Stimulated activated CD4-positive, alpha-beta T cell treated with anti-CD3 and anti-CD28 coated beads, Interleukin-1b, Interleukin-23, amount 100 ng/mL, for 48 hours (primary cell): ENCODE measurements around the gene TPSD1.
A peak's percentile ranks its signal among the peaks of the same experiment; 100 is the strongest.
"Not testable (repeated sequence)": the region's sequence is repeated elsewhere in the genome, so short reads cannot be mapped to it uniquely, and the experiment has no call there.

Experiments used
- DNase-seq: peaks from one replicate; pipeline ENCODE4 v3.0.0-alpha.2; 2020

TPSD1 gene

DNA sequence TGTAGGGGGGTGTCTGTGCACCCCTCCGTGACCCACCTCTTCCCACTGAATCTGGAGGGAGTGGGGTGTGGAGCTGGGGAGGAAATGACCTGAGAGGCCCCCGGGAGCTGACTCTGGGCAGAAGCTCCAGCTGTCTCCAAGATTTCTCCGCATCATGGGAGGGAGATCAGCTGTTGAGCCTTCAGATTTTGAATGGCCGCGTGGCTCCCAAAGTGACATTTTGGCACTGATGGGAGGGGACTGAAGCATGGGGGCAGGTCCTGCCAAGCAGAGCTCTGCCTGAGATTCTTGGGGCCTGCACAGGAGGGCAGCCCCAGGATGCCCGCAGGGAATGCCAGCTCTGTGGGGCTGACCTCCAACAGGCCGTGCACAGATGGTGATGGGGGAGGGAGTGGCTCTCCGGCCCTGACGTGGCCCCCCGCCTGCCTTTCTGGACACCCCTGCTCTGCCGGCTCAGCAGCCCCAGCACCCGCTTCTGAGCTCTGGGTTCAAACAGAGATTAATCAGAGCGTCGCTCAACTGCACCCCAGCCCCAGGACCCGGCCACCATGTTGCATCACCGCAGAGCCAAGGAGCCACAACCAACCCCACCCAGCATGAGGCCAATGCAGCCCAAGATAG, 28.2 kb downstream of the TPSD1 start:
- no peak for DNase-seq

DNA sequence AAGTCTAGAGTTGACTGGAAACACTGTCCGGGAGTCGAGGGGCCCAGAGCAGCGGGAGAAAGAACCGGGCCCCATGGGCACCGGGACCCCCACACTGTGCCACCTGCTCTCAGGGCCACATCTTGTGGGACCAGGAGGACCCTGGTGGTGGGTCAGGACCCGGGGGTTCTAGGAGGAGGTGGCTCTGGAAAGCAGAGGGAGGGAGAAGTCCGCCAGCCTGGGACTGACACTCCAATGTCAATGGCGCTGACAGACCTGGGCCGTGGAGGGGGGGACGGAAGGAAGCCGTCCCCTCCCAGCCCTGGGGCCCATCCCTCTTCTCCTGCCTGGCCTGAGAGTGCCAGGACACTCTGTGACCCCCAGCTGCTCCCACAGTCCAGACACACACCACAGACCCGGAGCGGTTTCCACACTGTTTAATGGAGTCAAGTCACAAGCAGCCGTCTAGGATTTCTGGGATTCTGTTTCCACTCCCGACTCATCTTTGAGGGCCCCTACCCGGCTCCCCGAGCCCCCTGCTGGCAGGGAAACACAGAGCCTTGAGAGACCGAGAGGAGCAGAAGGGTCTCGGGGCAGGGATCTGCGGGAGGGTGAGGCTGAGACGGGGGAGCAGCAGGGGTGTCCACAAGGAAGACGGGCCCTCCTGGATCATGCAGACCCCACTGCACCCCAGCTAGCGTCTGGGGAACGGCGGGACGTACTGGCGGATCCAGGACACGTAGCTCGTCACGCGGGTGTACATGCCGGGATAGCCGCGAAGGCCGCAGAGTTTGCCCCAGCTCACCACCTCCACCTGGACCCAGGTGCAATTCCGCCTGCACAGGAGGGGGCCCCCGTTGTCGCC, 30.0 kb downstream of the TPSD1 start:
- DNase-seq, result no peak

DNA sequence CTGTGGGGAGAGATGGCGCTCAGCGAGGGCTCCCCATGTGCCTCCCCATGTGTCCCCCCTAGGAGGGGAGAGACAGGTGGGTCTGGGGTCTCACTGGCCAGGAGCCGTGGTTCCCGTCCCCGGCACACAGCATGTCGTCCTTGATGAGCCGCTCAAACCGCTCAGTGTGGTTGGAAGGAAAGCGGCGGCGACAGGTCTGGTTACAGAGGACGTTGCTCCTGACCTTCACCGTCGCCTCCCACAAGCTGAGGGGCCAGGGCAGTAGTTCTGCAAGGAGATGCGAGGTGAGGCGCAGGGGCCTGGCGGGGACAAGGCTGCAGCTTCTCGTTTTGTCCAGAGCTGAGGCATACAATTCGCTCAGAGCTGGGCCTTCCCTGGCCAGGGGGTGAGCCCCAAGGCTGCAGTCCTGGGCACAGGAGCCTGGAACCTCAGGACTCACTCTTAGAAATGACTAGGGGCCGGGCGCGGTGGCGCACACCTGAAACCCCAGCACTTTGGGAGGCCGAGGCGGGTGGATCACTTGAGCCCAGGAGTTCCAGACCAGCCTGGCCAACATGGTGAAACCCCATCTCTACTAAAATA, 30.7 kb downstream of the TPSD1 start:
- no peak for DNase-seq

DNA sequence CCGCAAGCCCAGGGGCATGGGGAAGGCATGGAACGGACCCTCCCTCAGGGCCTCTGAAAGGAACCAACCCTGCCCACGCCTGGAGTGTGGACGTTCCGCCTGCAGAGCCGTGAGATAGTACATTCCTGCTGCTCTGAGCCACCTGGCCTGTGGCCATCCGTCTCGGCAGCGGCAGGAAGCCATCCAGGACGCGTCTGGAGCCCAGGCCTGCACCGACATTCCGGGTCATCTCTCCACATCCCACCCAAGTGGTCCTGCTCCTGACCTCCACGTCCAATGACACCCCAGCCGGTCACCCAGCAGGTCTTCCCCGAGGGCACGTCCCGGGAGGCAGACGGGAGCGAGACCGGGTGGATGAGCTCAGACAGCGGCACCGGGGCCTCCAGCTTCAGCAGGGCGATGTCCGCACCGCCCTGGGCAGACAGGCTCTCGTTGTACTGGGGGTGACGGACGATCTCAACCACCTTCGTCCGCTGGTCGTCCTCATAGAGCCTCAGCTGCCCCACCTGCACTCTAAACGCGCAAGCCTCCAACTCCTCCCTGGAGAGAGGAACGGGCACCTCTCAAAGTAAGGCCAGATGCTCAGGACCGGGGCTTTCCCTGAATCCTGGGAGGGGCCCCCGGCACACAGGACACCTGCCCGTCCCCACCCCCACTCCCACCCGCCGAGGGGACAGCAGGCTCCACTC, 32.3 kb downstream of the TPSD1 start:
- no peak for DNase-seq

DNA sequence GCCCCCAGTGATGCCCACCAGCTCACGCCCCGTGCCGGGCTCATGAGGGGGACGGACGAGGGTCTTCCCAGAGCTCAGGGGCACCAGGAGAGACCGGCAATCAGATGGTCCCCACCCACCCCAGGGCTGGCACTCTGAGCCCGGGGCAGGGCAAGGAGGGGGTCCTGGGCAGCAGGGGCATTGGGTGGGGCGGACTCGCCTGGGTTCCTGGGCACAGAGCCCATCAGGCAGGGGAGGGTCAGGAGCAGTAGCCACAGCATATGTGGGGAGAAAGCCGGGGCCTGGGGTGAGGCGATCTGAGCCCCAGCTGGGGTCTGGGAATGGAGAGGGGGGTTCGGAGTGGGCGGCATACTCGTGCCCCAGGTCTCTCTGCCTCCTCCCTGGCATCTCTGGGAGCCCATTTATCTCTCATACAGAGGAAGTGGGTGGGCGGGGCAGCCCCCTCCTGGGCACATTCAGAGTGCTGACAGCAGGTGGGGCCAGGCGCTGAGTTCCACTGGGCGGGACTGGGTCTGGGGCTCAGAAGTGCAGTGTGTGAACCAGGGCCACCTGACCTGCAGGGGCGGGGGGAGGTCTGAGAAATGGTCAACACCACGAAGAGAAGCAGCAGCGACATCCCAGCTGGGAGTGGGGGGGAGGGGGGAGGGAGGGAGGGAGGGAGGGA, 33.1 kb downstream of the TPSD1 start:
- no peak for DNase-seq

DNA sequence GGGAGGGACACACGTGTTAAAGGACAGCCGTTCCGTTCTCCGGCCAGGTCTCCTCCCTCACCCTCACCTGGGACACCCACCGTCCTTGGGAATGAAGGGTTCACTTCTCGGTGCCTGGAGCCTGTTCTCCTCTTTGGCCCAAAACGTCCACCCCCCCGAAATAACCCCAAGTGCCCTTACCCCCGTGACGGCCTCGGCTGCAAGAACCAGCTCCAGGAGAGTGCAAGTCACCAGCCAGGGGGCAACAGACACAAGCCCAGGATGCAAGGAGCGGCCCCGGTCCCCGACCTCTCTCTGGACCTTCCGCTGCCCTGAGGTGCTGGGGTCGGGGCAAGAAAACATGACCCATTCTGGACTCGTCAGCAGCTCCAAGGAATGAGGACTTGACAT, 33.6 kb downstream of the TPSD1 start:
- no peak for DNase-seq

DNA sequence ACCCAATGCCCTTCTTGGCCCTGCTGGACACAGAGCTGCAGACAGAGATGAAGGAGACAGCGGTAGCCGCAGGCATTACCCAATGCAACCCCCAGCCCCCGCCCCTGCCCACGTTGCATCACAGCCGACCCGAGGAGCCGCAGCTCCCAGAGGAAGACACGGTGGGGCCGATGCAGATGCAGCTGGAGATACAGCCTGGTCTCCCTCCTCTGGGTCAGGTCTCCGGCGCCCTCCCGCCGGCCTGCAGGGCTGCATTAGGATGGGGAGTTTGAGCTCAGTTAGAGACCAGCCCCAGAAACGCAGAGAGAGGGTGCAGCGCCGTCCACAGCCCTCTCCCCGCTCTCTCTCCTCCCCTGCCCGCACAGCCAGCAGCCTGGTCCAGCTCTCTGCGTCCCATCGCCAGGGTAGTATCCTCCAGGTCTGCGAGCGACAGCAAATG, 34.2 kb downstream of the TPSD1 start:
- no peak for DNase-seq

DNA sequence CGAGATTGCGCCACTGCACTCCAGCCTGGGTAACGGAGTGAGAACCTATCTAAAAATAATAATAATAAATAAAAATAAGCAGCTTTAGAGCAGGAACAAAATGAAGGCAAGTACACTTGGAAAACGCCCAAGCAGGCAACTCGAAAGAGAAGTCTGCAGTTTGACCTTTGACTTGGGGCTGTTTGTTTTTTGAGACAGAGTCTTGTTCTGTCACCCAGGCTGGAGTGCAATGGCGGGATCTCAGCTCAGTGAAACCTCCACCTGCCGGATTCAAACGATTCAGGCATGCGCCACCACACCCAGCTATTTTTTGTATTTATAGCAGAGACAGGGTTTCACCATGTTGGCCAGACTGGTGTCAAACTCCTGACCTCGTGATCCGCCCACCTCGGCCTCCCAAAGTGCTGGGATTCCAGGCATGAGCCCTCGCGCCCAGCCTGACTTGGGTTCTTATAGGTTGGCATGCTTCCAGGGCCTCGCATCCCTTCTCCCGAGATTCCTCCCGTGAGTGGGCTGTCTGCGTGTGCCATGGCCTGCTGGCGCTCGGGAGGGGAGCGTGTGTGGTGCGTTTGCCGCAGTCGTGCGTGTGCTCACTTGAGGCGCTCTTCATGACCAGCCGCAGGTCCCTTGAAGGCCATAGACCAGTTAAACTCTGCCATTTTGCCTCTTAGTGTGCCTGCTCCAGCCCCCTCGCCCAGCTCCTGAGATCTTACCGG, 35.1 kb downstream of the TPSD1 start:
- DNase-seq, result no peak

DNA sequence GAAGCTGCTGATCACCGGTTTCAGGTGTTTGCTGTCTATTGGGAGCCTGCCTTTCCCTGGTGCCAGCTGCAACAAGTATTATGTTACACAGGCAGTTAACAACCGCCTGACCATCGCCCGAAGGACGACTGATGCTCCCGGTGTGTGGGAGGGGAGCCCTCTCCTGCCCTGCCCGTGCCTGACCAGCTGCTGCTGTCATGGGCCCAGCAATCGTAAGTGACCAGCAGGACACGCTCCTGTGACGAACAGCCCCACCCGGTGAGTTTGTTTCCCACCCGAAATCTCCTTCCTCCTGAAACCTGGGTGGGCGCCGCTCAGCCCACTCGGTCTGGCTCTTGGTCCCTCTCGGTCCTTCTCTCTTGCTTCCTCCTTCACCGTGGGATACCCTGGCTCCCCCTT, 35.7 kb downstream of the TPSD1 start:
- DNase-seq, result no peak

DNA sequence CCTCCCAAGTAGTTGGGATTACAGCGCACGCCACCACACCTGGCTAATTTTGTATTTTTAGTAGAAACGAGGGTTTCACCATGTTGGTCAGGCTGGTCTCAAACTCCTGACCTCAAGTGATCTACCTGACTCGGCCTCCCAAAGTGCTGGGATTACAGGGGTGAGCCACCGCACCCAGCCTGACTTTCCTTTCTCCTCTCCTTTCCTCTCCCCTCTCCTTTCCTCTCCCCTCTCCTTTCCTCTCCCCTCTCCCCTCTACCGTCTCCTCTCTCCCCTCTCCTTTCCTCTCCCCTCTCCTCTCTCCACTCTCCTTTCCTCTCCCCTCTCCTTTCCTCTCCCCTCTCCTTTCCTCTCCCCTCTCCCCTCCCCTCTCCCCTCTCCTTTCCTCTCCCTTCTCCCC, 36.3 kb downstream of the TPSD1 start:
- DNase-seq, result not testable (repeated sequence)

DNA sequence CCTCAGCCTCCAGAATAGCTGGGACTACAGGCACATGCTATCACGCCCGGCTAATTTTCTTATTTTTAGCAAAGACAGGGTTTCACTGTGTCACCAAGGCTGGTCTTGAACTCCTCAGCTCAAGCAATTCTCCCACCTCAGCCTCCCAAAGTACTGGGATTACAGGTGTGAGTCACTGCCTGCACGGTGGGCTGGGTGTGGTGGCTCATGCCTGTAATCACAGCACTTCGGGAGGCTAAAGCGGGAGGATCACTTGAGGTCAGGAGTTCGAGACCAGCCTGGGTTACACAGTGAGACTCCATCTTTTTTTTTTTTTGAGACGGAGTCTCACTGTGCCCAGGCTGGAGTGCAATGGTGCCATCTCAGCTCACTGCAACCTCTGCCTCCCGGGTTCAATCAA, 36.9 kb downstream of the TPSD1 start:
- not testable (repeated sequence) for DNase-seq

DNA sequence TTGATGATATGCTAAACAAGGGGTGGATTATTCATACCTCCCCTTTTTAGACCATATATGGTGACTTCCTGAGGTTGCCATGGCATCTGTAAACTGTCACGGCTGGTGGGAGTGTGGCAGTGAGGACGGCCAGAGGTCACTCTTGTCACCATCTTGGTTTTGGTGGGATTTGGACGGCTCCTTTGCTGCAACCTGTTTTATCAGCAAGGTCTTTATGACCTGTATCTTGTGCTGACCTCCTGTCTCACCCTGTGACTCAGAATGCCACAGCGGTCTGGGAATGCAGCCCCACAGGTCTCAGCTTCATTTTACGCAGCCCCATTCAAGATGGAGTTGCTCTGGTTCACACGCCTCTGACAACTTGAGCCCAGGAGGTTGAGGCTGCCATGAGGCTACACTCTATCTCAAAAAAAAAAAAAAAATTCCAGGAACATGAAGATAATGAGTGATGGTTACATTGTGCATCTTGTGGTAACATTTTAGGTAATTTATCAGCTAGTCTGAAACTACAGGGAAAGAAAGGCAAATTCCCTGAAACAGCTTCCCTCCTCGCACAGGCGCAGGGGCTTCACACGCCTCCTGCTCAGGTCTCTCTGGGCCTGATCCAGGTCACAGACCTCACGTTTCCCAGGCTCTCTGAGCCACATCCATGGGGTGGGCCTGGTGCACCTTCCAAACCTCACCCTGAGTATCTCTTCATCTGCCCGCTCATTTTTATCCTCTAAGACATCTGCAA, 38.2 kb downstream of the TPSD1 start:
- no peak for DNase-seq

DNA sequence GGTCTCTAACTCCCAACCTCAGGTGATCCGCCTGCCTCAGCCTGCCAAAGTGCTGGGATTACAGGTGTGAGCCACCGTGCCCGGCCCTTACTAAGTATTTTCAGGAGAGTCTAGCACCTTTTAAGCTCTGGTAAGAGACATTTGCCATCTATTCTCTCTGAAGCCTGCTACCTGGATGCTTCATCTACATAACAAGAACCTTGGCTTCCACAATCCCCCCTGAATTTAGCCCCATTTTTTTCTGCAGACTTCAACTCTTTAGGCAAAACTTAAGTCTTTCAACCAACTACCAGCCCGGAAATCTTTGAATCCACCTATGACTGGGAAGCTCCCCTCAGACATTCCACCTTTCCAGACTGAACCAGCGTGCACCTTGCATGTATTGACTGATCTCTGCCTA, 39.6 kb downstream of the TPSD1 start:
- no peak for DNase-seq

DNA sequence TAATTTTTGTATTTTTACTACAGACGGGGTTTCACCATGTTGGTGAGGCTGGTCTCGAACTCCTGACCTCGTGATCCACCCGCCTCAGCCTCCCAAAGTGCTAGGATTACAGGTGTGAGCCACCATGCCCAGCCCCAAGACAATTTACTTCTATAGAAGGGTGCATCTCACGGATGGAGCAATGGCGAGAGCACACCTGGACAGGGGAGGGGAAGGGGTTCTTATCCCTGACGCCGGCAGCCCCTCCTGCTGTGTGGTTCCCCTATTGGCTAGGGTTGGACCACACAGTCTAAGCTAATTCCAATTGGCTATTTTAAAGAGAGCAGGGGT, 40.8 kb downstream of the TPSD1 start:
- not testable (repeated sequence) for DNase-seq

DNA sequence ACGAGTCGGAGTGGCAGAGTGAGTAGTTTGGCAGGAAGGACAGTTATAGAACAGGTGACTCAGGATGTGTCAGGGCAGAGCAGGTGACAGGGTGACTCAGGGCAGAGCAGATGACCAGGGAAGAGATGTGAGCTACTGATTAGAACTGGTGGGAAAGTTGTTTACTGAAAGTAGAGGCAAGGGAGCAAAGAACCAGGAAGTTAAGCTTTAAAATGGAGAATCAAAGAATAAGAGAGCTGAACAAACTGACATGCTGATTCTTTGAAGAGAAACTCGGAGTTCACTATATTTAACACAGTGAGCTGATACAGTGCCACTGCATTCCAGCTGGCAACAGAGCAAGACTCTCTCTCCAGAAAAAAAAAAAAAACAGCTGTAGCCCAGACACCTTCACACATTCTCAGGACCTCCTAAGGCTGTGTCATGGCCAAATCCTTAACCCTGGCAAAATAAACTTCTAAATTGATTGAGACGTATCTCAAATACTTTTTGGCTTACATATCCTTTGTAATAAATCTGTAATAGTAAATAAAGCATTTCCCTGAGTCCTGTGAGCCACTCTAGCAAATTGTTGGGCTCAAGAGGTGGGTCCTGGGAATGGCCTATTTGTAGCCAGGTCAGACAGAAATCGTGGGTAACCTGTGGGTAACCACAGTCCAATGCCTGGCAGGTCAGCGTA, 41.3 kb downstream of the TPSD1 start:
- DNase-seq, result peak; percentile 57

DNA sequence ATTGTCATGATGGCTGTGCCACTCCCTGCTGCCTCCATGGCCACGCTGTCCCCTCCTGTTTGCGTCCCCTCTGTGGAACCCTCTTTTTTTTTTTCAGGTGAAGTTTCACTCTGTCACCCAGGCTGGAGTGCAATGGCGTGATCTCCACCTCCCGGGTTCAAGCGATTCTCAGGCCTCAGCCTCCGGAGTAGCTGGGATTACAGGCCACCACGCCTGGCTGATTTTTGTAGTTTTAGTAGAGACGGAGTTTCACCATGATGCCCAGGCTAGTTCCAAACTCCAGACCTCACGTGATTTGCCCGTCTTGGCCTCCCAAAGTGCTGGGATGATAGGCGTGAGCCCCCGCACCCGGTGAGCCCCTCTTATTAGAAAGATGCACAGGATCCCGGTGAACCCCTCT, 42.5 kb downstream of the TPSD1 start:
- DNase-seq, result no peak

DNA sequence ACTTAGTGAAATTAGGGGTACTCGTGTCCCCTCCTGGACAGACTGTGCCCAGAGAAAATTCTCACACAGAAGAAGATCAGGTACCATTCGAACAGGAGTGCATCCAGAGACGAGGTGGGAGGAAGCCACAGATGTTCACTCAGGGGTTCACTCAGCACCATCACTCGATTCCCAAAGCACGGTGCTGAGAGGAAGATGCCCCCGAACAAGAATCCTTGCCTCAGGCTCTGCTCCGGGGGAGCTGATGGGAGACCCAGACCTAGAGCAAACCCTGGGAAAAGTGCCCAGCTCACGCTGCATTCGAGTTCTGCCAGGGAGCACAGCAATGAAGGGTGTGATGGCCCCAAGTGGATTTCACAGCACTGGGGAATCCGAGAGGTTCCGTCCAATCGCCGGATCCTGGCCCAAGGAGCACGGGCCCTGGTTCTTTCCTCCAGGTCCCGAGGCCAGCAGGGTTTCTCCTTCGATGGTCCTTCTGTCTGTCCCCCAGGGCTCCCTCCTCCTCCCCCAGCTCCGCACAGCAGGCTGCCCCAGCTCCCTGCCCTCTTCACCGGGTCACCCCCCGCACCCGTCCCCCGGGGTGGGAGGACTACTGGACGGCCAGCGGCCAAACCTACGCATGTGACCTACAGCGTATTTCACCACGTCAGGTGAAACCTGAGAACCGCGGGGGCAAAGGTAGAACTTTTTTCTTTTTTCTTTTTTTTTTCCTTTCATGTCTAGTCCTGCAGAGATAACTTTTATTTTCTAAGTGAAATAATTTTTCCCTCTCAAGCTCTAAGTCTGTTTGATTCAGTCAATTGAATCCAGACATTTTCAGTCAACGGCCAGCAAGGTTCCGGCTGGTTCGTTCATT, 43.4 kb downstream of the TPSD1 start:
- no peak for DNase-seq

DNA sequence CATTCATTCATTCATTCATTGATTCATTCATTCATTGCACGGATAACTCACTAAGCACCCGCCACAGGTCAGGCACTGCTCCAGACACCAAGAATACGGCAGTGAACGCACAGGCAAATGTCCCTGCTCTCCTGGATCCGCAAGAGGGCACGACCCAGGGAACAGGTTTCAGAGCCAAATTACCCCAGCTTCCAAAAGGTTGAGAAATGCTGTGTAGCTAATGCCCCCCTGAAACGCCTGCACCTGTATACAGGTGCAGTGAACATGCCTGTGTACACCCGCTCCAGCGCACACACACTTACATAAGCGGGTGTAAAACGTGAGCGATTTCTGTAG, 44.0 kb downstream of the TPSD1 start:
- no peak for DNase-seq

DNA sequence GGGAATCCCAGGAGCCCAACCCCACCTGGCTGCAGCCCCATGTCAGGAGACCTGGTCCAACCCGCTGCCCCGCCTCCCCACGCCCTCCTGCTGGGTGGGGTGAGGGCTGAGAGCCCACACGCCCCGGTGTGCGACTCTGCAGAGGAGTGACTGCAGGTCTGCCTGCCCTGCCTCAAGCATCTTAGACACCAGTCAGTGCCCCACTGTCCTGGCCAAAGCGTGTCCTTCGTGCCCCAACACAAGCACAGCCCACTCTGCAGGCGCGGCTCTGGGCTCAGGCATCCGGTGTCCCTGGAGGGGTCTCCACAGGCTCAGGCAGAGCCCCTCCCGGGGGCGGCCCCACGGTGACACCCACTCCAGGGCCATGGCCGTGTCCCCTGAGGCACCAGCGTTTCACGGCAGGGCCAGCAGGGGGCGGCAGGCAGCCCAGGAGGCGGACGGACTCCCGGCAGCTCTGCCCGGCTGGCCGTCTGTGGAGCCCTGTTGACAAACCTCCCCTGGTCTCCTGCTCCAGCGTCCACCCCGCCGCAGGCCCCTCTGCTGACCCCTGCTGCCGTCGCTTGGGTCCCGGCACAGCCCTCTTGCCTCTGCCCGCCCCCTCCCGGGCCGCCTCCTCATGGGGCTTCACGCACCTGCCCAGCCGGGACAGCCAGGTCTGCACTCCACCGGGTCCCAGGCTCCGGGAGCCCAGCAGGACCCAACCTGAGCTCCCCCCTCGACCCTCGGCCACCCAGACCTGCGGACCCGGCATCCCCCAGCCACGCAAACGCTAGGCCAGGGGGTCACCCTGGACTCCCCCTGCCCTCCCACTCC, 45.0 kb downstream of the TPSD1 start:
- peak; percentile 75 for DNase-seq
